Measurements from ENCODE around the gene DPY19L3.
A peak's percentile ranks its signal among the peaks of the same experiment; 100 is the strongest.
"Not testable (repeated sequence)": the region's sequence is repeated elsewhere in the genome, so short reads cannot be mapped to it uniquely, and the experiment has no call there.

Gene DPY19L3, protein sequence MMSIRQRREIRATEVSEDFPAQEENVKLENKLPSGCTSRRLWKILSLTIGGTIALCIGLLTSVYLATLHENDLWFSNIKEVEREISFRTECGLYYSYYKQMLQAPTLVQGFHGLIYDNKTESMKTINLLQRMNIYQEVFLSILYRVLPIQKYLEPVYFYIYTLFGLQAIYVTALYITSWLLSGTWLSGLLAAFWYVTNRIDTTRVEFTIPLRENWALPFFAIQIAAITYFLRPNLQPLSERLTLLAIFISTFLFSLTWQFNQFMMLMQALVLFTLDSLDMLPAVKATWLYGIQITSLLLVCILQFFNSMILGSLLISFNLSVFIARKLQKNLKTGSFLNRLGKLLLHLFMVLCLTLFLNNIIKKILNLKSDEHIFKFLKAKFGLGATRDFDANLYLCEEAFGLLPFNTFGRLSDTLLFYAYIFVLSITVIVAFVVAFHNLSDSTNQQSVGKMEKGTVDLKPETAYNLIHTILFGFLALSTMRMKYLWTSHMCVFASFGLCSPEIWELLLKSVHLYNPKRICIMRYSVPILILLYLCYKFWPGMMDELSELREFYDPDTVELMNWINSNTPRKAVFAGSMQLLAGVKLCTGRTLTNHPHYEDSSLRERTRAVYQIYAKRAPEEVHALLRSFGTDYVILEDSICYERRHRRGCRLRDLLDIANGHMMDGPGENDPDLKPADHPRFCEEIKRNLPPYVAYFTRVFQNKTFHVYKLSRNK

DNA sequence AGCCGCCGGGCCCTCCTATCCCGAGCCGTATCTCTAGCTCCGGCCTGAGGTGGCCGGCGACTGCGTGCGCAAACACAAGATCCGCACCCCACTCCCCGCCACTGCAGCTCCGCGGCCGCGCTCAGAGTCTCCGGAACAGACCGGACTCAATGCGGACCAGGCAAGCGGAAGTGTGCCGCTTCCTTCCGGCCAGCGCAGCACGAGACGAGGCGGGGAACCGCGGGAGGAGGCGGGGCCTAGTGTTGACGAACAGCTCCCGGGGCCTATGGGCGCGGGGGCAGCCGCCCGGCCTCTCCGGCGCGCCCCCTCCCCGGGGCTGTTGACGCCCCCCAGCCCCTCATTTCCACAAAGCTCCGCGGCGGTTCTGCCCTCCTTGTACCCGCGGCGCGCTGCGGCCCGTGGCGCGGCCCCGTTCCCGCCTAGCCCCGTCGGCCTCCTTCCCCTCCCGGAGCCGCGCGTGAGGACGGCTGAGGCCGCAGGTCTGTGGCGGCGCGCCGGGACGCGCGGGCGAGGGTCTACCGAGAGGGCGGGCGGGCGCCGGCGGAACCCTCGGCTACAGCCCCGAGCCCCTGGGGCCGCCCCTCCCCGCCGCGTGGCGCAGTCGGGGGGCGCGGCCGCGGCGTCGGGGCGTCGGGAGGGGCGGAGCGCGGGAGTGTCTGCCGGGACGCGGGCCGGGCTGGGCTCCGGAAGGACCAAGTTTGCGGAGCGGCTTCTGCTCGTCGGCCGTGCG, at the start of gene DPY19L3:
Gene DPY19L3 (plus strand): TSS at position 340 of the 730 bp plus-strand sequence. CDS start 2,484 bp downstream, outside the sequence.
- peak; percentile 94 for DNase-seq (ENCODE audit: low read depth)

DNA sequence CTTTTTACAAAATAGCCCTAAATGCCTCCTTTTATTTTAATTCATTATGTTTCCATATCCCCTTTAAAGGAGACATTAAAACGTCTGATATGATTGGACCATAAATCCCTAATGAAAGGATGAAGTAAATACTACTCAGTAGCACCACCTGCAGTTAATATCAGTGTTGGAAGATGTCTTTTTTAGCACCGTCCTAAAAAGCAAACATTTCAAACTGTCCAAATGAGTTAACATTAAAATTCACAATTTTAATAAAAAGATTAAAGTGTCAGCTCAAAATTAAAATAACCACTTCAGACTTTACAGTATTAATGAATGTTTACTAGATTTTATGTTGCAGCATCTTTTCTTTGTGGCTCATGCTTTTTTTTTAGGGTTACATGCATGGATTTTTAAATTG, 47.9 kb upstream of the DPY19L3 start:
- DNase-seq (ENCODE audit: low read depth), result no peak

DNA sequence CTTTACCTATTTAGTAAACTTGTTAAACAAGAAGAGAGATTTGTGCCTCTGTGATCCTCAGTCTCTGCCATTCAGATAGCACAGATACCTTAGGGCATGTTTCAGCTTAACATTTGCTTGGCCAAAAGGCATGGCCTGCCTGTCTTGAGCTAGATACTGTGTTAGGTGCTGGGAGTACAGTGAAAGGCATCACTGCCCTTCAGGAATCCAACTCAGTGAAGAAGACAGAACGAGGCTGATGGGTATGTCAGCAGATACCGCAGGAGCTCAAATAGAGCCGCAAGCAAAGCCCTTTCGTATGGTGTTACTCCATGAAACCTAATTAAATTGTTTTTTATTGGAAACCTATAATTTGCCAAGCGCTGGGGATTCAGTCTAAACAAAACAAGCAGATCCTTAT, 47.2 kb upstream of the DPY19L3 start:
- no peak for DNase-seq (ENCODE audit: low read depth)

DNA sequence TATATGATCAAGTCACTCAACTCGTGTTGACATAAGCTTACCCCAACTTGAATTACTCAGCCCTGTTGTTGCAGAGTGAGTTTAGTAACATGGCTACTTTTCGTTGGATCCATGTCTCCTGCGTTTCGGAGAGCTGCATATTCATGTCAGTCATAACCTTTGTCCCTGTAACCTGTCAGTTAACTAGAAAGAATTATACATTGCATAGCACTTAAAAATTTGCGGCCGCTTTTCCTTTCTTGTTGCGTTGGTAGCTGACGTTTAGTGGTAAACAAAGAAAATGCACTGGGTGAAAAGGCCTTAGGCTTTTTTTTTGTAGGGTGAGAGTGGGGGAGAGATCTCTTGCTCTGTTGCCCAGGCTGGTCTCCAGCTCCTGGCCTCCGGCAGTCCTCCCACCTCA, 46.0 kb upstream of the DPY19L3 start:
- DNase-seq (ENCODE audit: low read depth), result no peak

DNA sequence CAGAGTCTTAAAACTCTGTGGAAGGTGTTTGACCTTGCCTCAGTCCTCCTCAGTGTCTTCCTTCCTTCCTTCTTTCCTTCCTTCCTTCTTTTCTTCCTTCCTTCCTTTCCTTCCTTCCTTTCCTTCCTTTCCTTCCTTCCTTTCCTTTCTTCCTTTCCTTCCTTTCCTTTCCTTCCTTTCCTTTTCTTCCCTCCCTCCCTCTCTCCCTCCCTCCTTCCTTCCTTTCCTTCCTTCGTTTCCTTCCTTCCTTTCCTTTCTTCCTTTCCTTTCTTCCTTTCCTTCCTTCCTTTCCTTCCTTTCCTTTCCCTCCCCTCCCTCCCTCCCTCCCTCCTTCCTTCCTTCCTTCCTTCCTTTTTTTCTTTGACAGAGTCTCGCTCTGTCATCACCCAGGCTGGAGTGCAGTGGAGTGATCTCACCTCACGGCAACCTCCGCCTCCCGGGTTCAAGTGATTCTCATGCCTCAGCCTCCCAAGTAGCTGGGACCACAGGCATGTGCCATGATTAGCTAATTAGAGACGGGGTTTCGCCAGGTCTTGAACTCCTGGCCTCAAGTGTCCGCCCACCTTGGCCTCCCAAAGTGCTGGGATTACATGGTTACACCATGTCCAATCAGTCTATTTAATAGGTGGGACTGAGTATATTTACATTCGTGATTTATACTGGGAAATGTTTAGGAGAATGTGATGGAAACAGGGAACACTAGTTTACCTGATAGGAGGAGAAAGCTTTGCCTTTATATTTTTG, 43.8 kb upstream of the DPY19L3 start:
- no peak for DNase-seq (ENCODE audit: low read depth)

DNA sequence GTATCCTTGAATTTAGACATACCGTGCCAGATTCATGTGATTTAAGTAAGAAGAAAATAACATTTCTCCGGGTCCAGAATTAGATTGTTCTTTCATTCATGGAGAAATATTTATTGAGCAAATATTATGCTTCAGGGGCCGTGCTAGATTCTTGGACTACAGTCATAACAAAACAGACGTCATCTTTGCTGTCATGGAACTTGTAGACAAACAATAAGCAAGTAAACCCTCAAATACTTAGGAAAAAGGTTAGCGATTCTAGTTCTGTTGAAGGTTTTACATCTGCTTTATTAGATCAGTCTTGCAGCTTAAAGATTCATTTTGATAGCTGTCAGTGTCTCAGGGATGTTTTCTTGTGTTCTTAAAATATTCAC, 43.3 kb upstream of the DPY19L3 start:
- no peak for DNase-seq (ENCODE audit: low read depth)

DNA sequence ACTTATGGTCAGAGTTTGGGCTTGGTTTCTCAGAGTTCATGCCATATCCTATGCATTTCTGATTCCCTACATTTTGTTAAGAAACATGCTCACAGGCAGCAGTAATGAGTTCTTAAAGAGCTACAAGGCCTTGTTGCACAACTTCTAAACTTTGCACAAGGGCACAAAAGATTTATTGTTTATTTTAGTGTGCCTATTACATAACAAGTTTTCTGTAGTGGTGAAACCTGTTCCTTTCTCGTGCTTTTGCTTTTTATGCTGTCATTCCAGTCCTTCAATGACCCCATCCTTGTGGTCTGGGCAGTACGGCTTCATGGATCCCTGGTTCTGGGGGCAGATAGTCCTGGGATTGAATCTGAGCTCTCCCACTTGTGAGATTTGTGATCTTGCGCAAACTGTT, 42.4 kb upstream of the DPY19L3 start:
- peak; percentile 58 for DNase-seq (ENCODE audit: low read depth)

DNA sequence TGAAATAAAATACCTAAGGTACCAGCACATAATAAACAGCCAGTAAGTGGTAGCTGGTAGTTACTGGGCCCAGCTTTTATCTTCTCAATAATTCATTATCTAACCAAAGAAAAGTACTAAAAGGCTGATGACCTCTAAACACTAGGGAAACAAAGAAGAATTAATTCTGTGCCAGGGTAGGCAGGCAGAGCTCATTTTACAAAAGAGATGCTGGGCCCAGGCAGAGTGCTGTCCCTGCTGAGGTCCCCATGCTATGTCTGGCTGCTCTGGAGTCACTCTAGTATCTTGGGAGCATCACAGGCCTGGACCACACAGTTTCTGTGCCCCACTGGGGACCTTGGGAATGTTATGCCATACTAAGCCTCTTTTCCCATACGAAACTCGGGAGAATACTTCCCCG, 41.9 kb upstream of the DPY19L3 start:
- no peak for DNase-seq (ENCODE audit: low read depth)

DNA sequence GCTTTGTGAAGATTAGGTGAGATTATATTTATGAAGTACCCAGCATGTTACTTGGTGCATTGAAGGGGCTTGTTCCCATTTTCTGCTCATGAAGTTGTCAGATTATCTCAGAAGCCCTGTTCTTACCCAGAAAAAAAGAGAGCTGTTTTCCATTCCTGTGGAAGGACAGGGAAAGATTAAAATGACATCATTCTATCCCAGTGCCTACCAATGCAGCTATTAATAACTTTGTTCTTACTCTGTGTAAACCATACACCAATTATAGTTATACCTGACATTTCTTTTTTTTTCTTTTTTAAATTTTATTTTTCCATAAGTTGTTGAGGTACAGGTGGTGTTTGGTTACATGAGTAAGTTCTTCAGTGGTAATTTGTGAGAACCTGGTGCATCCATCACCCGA, 41.5 kb upstream of the DPY19L3 start:
- DNase-seq (ENCODE audit: low read depth), result no peak

DNA sequence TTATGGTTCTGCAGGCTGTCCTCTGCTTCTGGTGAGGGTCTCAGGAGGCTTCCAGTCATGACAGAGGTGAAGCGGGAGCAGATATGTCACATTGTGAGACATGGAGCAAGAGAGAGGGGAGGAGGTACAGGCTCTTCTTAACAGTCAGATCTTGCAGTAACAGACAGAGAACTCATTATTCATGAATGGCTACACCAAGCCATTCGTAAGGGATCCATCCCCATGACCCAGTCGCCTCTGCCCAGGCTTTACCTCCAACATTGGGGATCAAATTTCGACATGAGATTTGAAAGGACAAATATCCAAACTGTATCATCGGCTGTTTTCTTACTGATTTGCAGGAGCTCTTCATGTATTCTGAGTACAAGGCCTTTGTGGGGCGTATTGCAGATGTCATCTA, 38.5 kb upstream of the DPY19L3 start:
- no peak for DNase-seq (ENCODE audit: low read depth)

DNA sequence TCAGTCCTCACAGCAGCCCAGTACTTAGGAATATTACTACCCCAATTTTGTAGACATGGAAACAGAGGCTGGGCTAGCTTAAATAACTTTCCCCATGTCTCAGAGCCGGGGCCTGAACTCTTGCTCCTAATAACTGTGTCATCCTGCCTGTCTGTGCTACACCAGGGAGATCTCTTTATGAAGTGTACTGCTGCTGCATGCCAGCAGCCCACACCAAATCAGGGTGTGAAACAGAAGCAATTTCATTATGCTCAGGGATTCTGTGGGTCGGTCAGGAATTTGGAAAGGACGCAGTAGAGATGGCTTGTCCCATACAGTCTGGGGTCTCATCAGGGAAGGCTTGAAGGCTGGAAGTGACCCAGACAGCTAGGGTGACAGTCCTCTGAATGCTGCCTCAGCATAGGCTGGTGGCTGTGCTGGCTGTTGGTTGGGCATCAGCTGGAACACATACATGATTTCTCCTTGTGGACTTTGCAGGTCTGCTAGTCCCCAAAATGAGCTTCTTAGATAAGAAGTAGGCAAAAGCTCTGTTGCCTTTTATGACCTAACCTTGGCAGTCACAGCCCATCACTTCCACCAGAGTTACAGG, 37.5 kb upstream of the DPY19L3 start:
- no peak for DNase-seq (ENCODE audit: low read depth)

DNA sequence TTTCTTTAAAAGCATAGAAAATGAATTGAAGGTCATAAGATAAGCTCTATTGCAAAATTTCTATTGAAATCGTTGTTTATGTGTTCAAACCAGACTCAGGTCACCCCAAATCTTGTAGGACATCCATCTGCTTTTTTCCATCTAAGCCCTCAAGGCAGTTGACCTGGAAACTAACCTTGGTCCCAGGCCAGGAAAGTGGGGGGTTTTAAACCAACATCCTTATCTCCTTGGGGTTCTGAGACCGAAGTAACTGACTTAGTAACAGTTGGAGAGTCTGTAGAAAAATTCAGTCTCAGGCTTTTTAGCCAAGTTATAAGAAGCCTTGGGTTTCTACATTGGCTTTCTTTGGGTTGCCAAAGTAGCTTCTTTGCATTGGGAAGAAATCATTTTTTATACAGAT, 36.8 kb upstream of the DPY19L3 start:
- DNase-seq (ENCODE audit: low read depth), result no peak

DNA sequence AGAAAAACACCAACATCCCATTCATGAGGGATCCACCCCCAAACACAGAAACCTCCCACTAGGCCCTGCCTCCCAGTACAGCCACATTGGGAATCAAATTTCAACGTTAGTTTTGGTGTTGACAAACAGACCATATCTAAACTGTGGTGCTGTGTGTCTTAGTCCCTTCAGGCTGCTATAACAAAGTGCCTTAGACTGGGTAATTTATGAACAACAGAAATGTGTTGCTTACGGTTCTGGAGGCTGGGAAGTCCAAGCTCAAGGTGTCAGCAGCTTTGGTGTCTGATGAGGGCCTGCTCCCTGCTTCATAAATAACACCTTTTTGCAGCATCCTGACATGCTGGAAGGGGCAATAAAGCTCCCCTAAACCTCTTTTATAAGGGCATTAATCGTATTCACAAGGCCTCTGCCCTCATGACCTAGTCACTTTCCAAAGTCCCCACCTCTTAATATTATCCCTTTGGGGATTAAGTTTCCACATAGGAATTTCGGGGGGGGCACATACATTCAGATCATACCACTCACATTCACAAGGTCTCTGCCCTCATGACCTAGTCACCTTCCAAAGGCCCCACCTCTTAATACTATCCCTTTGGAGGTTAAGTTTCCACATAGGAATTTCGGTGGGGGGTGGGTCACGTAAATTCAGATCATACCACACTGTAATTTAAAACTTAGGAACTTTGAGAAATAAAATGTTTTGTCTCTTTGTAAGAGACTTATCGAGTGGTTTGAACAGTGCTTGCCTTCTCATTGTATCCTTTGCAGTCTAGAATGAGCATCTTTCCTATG, 32.6 kb upstream of the DPY19L3 start:
- DNase-seq (ENCODE audit: low read depth), result peak; percentile 66

DNA sequence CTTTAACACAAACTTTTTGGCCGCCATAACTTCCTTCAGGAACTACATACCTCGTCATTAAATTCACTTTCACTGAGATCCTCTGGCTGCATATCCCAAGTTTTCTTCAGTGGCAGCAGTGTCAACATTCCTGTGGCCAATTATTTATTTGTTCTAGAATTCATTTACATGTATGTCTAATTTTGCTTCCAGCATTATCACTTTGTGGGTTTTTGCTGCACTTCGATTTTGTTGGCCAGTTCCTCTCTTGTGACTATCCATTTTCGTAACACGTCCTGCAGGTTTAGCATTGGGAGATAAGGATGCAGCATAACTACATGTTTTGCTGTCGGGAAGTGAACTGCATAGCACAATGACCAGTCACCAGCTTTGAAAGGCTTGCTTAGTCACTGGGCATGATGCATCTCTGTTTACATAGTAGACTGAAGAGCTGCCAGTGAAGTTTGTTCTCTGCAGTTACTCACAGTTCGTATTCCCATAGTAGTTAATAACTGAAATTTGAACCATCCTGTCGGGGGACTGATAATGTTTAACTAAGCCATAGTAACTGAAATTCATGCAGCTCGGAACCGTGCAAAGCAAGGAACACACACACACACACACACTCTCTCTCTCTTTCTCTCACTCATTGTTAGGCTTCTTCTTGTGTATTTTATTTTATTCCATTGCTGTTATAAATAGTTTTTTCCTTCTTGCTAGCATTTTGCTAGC, 31.8 kb upstream of the DPY19L3 start:
- DNase-seq (ENCODE audit: low read depth), result peak; percentile 96

DNA sequence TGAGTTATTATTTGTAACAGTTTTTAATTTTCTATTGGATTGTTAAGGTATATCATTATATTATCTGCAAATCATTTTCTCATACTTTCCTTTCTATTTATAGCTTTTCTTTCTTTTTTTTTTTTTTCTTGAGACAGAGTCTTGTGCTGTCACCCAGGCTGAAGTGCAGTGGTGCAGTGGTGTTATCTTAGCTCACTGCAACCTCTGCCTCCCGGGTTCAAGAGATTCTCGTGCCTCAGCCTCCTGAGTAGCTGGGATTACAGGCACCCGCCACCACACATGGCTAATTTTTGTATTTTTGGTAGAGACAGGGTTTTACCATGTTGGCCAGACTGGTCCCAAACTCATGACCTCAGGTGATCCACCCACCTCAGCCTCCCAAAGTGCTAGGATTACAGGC, 31.2 kb upstream of the DPY19L3 start:
- DNase-seq (ENCODE audit: low read depth), result not testable (repeated sequence)

DNA sequence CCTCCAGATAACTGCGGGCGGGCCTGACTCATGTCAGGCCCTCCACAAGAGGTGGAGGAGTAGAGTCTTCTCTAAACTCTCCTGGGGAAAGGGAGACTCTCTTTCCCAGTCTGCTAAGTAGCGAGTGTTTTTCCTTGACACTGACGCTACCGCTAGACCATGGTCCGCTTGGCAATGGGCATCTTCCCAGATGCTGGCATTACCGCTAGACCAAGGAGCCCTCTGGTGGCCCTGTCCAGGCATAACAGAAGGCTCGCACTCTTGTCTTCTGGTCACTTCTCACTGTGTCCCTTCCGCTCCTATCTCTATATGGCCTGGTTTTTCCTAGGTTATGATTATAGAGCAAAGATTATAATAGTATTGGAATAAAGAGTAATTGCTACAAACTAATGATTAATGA, 28.5 kb upstream of the DPY19L3 start:
- not testable (repeated sequence) for DNase-seq (ENCODE audit: low read depth)

DNA sequence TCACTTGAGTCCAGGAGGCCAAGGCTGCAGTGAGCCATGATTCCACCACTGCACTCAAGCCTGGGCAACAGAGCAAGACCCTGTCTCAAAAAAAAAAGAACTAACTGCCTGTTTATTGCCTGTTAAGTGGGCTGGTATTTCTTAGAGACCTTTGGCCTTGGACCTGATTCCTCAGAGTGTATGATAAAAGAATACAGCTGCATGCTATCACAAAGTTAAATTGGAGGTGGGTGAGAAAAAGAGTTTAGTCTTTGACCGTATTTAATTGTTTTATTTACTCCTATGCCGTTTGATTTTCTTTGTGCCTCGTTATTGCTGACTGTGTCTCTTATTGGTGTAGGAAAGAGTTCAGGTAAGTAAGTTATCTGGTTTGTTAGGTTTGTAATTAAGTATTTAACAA, 25.3 kb upstream of the DPY19L3 start:
- DNase-seq (ENCODE audit: low read depth), result no peak

DNA sequence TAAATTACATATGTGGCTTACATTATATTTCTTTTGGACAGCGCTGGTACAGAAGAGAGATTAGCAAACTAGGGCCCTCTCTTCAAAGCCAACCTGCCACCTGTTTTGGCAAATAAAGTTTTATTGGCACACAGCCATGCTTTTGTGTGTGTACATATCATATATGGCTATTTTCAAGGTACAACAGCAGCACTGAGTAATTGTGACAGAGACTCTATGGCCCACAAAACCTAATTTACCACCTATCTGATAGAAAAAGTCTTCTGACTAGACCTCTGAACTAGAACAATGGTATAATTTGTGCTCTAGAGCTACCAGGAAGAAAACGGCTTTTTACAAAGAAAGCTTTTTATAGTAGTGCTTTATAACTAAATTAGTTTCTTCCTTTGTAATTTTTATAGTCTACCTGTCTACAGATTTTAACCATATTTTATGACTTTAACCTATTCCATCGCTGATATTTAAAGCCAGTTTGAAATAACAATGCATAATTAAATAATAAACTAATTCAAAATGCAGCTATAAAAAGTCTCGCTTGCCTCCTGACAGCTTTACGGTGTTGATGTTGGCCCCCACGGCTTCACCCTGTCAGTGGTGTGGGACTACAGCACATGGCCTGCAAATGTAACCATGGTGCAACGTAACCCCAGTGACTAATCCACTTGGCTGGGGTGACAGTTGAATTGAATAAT, 17.7 kb upstream of the DPY19L3 start:
- peak; percentile 54 for DNase-seq (ENCODE audit: low read depth)

DNA sequence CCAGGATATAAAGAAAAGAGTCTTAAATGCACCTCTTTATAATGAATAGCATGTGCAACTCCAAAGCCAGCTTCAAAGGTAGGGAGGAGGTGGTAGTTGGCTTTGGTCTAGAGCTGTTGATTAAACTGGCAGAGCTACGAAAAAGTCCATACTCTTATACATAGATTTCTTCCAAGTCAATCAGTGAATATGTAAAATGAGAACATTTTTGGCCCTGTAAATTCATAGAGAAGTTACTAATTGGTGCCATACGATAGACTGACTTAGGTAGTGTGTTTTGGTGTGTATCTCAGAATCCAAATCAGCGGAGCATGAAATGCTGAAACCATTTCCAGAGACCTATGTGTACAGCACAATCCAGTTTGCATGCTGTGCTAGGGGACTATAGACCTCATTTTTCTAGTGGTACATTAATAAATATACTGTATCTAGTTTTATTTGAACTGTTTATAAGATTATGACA, 17.1 kb upstream of the DPY19L3 start:
- peak; percentile 6 for DNase-seq (ENCODE audit: low read depth)

DNA sequence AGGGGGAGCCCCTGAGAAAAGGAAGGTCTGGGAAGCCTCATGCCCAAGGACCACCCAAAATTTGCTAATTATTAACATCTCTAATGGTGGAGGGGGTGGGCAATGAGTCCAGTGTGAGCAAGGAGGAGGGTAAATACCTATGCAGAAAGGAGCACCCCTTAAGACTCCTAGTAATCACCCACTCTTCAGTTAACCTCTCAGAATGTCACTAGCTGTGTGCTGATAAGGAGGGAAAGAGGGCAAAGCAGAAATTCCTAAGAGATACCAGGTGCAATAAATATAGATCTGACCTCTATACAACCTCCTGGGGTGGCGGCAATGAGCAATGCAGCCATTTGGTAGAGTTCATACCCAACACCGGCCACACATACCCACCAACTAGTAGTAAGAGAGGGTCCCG, 12.7 kb upstream of the DPY19L3 start:
- no peak for DNase-seq (ENCODE audit: low read depth)
